PFSK-1 (cell line): Measurements from ENCODE around the gene SERPINB1. TPM values are rescaled to one million over a fixed set of nuclear protein-coding genes. Genes with fewer than 3 reads are reported as not detected.

Source experiments
- FOXP2 ChIP-seq: optimal IDR thresholded peaks from 2 replicates; pipeline ENCODE3; 2011; ENCODE audit warnings: borderline replicate concordance, control low read depth, inconsistent platforms; ENCODE audit not compliant: insufficient read depth; ENCODE audit errors: extremely low read length, extremely low read depth
- POLR2AphosphoS5 ChIP-seq: IDR thresholded peaks from 2 replicates; pipeline ENCODE4 v1.6.1; 2012; ENCODE audit warnings: low read depth, mild to moderate bottlenecking, control low read depth, low read length, moderate library complexity
- SIN3A ChIP-seq: IDR thresholded peaks from 2 replicates; pipeline ENCODE4 v1.6.1; 2012; ENCODE audit warnings: mild to moderate bottlenecking, low read length, moderate library complexity, borderline replicate concordance; ENCODE audit not compliant: insufficient read depth
- TAF1 ChIP-seq: IDR thresholded peaks from 2 replicates; pipeline ENCODE4 v1.6.1; 2012; ENCODE audit warnings: low read length, control low read depth, borderline replicate concordance; ENCODE audit not compliant: insufficient read depth
- polyA plus RNA-seq: library from polyadenylated mRNA; unstranded; fragments of >200 nt; gene quantifications from one replicate; pipeline ENCODE4 v1.2.1, GENCODE V29; 2012; ENCODE audit warnings: low read depth, missing spikeins; ENCODE audit not compliant: insufficient read length
- TF ChIP-seq, protein P1 (sequence below), 2 experiments: IDR thresholded peaks; 2 replicates each; pipeline versions ENCODE4 v1.6.1 to v1.8.0; 2011 to 2012; ENCODE audit warnings: low read depth in 2 of 2, low read length in 2 of 2, control low read depth in 1 of 2, inconsistent platforms in 1 of 2, mild to moderate bottlenecking in 1 of 2, moderate library complexity in 1 of 2; ENCODE audit not compliant: insufficient read depth in 1 of 2

SERPINB1 gene
- polyA plus RNA-seq = 9.9 TPM

GRCh38 chr6:2841264-2842138 lies at the start of gene SERPINB1:
Gene SERPINB1, minus strand, starts transcription at chr6:2841863. Its CDS starts 1,277 bp downstream, at chr6:2840586.
- TF ChIP-seq FOXP2 (peak; percentile 47), POLR2AphosphoS5 (no peak)

DNA sequence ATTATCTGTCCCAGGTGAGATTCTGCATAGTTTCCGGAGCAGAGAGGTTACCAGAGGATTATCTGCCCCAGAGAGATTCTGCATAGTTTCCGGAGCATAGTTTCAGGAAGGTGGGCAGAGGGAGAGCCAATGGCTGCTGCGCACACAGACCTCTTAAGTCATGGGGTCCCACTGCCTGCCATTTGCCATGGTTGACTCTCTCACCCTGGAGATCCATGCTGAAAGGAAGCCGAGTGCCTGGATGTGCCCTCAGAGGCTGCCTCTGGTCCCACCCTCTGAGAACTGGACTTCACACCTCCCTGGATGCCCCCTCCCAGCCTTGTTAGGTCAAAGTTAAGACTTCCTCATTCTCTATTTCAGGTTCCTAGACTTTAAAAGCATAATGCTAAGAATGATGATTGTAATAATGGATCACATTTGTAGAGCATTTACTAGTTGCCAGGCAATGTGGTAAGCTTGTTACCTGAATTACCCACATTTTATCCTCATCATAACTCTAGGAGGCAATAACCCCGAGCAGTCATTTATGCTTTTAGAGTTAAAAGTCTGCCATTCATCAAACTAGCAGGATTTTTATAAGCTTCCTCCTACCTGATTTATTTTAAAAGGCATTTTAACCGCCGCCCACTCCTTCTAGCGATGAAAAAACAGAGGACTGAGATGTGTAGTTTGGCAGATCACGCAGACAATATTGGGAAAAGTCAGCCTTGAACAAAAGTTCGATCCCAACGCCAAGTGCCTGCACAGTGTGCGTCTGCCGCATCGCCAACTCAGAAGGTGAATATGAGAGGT lies 49.5 kb upstream of the SERPINB1 start:
- TF ChIP-seq SIN3A = no peak

- TF ChIP-seq FOXP2 (no peak), SIN3A (no peak), POLR2AphosphoS5 (no peak), TAF1 (no peak)
- TF ChIP-seq, protein P1, sequence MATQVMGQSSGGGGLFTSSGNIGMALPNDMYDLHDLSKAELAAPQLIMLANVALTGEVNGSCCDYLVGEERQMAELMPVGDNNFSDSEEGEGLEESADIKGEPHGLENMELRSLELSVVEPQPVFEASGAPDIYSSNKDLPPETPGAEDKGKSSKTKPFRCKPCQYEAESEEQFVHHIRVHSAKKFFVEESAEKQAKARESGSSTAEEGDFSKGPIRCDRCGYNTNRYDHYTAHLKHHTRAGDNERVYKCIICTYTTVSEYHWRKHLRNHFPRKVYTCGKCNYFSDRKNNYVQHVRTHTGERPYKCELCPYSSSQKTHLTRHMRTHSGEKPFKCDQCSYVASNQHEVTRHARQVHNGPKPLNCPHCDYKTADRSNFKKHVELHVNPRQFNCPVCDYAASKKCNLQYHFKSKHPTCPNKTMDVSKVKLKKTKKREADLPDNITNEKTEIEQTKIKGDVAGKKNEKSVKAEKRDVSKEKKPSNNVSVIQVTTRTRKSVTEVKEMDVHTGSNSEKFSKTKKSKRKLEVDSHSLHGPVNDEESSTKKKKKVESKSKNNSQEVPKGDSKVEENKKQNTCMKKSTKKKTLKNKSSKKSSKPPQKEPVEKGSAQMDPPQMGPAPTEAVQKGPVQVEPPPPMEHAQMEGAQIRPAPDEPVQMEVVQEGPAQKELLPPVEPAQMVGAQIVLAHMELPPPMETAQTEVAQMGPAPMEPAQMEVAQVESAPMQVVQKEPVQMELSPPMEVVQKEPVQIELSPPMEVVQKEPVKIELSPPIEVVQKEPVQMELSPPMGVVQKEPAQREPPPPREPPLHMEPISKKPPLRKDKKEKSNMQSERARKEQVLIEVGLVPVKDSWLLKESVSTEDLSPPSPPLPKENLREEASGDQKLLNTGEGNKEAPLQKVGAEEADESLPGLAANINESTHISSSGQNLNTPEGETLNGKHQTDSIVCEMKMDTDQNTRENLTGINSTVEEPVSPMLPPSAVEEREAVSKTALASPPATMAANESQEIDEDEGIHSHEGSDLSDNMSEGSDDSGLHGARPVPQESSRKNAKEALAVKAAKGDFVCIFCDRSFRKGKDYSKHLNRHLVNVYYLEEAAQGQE (IDR thresholded peaks at IDR 0.05; ENCODE audit: insufficient read depth in 1 of 2, low read depth in 2 of 2, low read length in 2 of 2) = no peak
Measured at GRCh38 chr6:2885967-2886735, 44.5 kb upstream of the SERPINB1 start.

GRCh38 chr6:2884804-2885203 lies 43.1 kb upstream of the SERPINB1 start:
- TF ChIP-seq, protein P1 (IDR thresholded peaks at IDR 0.05; ENCODE audit: insufficient read depth in 1 of 2, low read depth in 2 of 2, low read length in 2 of 2) = no peak
- TF ChIP-seq SIN3A = no peak
- no peak for TF ChIP-seq POLR2AphosphoS5
- no peak for TF ChIP-seq TAF1
- no peak for TF ChIP-seq FOXP2

- TF ChIP-seq POLR2AphosphoS5 = no peak
- no peak for TF ChIP-seq TAF1
- TF ChIP-seq SIN3A = no peak
- TF ChIP-seq, protein P1 (IDR thresholded peaks at IDR 0.05; ENCODE audit: insufficient read depth in 1 of 2, low read depth in 2 of 2, low read length in 2 of 2) = no peak
- no peak for TF ChIP-seq FOXP2
Measured at GRCh38 chr6:2883673-2884072, 42.0 kb upstream of the SERPINB1 start.

GRCh38 chr6:2881423-2881822 lies 39.8 kb upstream of the SERPINB1 start:
- TF ChIP-seq SIN3A = no peak
- TF ChIP-seq, protein P1 (IDR thresholded peaks at IDR 0.05; ENCODE audit: insufficient read depth in 1 of 2, low read depth in 2 of 2, low read length in 2 of 2) = no peak
- TF ChIP-seq FOXP2 = no peak
- no peak for TF ChIP-seq TAF1
- TF ChIP-seq POLR2AphosphoS5 = no peak
